Heart left ventricle (tissue), 16 donors: Measurements from ENCODE around the gene MGLL. TPM values are rescaled to one million over a fixed set of nuclear protein-coding genes. Genes with fewer than 3 reads are reported as not detected.
A peak's percentile ranks its signal among the peaks of the same experiment; 100 is the strongest.

Source experiments
- ATAC-seq, 4 donors: fragments of 200-7000 bp; cut with Tn5 transposase; one replicate each; pipeline ENCODE4 v1.9.1; 2020 to 2022; ENCODE audit warnings: moderate library complexity in 4 of 4, mild to moderate bottlenecking in 3 of 4, moderate number of reproducible peaks in 1 of 4
- DNase-seq, 5 donors: peaks; one replicate each; pipeline ENCODE4 v3.0.0-alpha.2; 2020
- H3K27ac ChIP-seq, 12 donors: fragments of 200-600 bp; sonication (generic) in 4 of 12; one replicate each; pipeline versions ENCODE4 v1.5.0 to v1.8.0; 2016 to 2022; ENCODE audit warnings: mild to moderate bottlenecking in 2 of 12
- H3K27me3 ChIP-seq, 9 donors: fragments of 200-600 bp; sonication (generic) in 2 of 9; one replicate each; pipeline versions ENCODE4 v1.5.1 to v1.8.0; 2016 to 2022; ENCODE audit warnings: mild to moderate bottlenecking in 3 of 9
- H3K36me3 ChIP-seq, 9 donors: fragments of 200-600 bp; sonication (generic) in 2 of 9; one replicate each; pipeline versions ENCODE4 v1.5.0 to v1.8.0; 2018 to 2022; ENCODE audit warnings: mild to moderate bottlenecking in 2 of 9
- H3K4me1 ChIP-seq, 12 donors: fragments of 200-600 bp; sonication (generic) in 4 of 12; one replicate each; pipeline versions ENCODE4 v1.5.0 to v1.8.0; 2016 to 2022; ENCODE audit warnings: mild to moderate bottlenecking in 3 of 12
- H3K4me3 ChIP-seq, 12 donors: fragments of 200-600 bp; sonication (generic) in 4 of 12; one replicate each; pipeline versions ENCODE4 v1.5.0 to v1.8.0; 2017 to 2022; ENCODE audit warnings: mild to moderate bottlenecking in 9 of 12, moderate library complexity in 4 of 12
- H3K9me3 ChIP-seq, 12 donors: fragments of 200-600 bp; sonication (generic) in 4 of 12; one replicate each; pipeline versions ENCODE4 v1.5.0 to v1.8.0; 2016 to 2022; ENCODE audit warnings: mild to moderate bottlenecking in 1 of 12
- CTCF ChIP-seq, 12 donors: fragments of 200-600 bp; sonication (generic) in 4 of 12; IDR thresholded peaks; one replicate each; pipeline versions ENCODE4 v1.5.0 to v1.8.0; 2018 to 2022; ENCODE audit warnings: antibody characterized with exemption in 12 of 12, mild to moderate bottlenecking in 5 of 12
- POLR2A ChIP-seq, 2 donors: fragments of 450-650 bp; IDR thresholded peaks; one replicate each; pipeline ENCODE4 v1.6.1; 2017; ENCODE audit warnings: antibody characterized with exemption in 2 of 2, mild to moderate bottlenecking in 2 of 2, moderate library complexity in 2 of 2
- WGBS, 4 donors: extraction: QIAGEN DNeasy Blood & Tissue Kit in 2 of 4; methylation state at CpG; one replicate each; pipeline versions ENCODE4 v1.1.5 to v1.1.7; 2013 to 2018; 5-methylcytosine and 5-hydroxymethylcytosine counted together
- intact Hi-C, 10 donors: fragments of 100-400 bp; cut with DNase I; formaldehyde crosslinking; loops; one replicate each; pipeline versions ENCODE4 v1.11.1 to v1.14.2; 2022
- polyA plus RNA-seq, 2 donors: library from polyadenylated mRNA; stranded (reverse); fragments of 200-250 nt; gene quantifications; one replicate each; pipeline ENCODE4 v1.2.3, GENCODE V29; 2013
- total RNA-seq, 9 donors: library from RNA; depleted of rRNA in 2 of 9; stranded (reverse); fragments of >200 nt in 2 of 9; fragmentation: NEBNext Ultra II Directional in 3 of 9; extraction: Animal tissue kit (Norgen Biotek cat#: 25700) in 3 of 9; gene quantifications; one replicate each; pipeline versions ENCODE4 v1.1.0 to v1.2.4, GENCODE V29; 2016 to 2023
- donor health status: ischemic (EF 13 %, LVEDD 7.1; RV severe dilation, severe dysfunction).
- donor health status: healthy with polysubstance abuse.
- donor health status: DM: no; HTN: yes; CAD: no.
- donor health status: DM: no; HTN: no; CAD: no.
- donor health status: ischemic (EF 25% LVEDD 6.9; RV normal size, moderate dysfunction).
- donor health status: ischemic (EF 25% LVEDD 5.7; RV mildly dilated, moderate dysfunction).
- donor health status: healthy.
- donor health status: DM: yes; HTN: yes; CAD: no.
- donor health status: ischemic (EF 35%, LVEDD 5.7; RV mildly dilated, moderate dysfunction).
- donor health status: nonischemic (EF 11% LVEDD 7.7; RV severe dilation, severe dysfunction).
- donor health status: DM: yes; HTN: yes; CAD: no.
- donor health status: PGD.
- donor health status: ischemic (EF 29% LVEDD 5.4; RV normal size, mild dysfunction).
- donor health status: nonischemic (EF 23%, LVEDD 6.1; RV moderate dilation, normal function).

Gene MGLL
- total and polyA plus RNA-seq, 11 donors: 38.5 to 119 (median 78.9) TPM

GRCh38 chr3:127751782-127752181 is 70.5 kb downstream of the MGLL start:
- H3K4me1 ChIP-seq: peaks cover 6 to 74% (median 49%) of the 10 kb centered on the region in 12 donors
- H3K36me3 ChIP-seq: peaks cover 0 to 18% (median 0%) of the 10 kb centered on the region in 9 donors
- no peaks in the 10 kb centered on the region for H3K9me3 ChIP-seq
- no peaks in the 10 kb centered on the region for H3K27me3 ChIP-seq
- DNase-seq (no peak), ATAC-seq (no peak)
- no peak overlapping the region for H3K4me3 ChIP-seq
- intact Hi-C loops: loop anchor here in 2 of 10 donors (5.0 to 10.0 kb wide), 2 partner anchors 63 to 71 kb away; partner anchors contain the start of gene MGLL (in 1 of the 2)
- TF ChIP-seq POLR2A (IDR thresholded peaks at IDR 0.05) (no peak), CTCF (IDR thresholded peaks at IDR 0.05) (no peak)
- WGBS, 4 donors: 89 to 91% (median 90%) methylated on average over 4 of the region's 4 CpGs
- peak overlapping the region in 1 of 12 donors; percentile 93 for H3K27ac ChIP-seq

GRCh38 chr3:127751163-127751621 is 71.1 kb downstream of the MGLL start:
- WGBS, 4 donors: 81 to 93% (median 88%) methylated on average over 6 to 8 of the region's 8 CpGs
- ATAC-seq: no peak
- DNase-seq: peak in 1 of 5 donors; percentile 14
- peak overlapping the region in 8 of 12 donors; percentile 14 to 93 (median 86) for H3K27ac ChIP-seq
- H3K9me3 ChIP-seq: no peaks in the 10 kb centered on the region
- peaks cover 0 to 18% (median 0%) of the 10 kb centered on the region in 9 donors for H3K36me3 ChIP-seq
- H3K27me3 ChIP-seq: no peaks in the 10 kb centered on the region
- peaks cover 6 to 79% (median 53%) of the 10 kb centered on the region in 12 donors for H3K4me1 ChIP-seq
- H3K4me3 ChIP-seq: no peak overlapping the region
- intact Hi-C loops: loop anchor here in 2 of 10 donors (5.0 to 10.0 kb wide), 2 partner anchors 64 to 71 kb away; partner anchors contain the start of gene MGLL (in 1 of the 2)
- TF ChIP-seq CTCF (IDR thresholded peaks at IDR 0.05) (no peak), POLR2A (IDR thresholded peaks at IDR 0.05) (no peak)

- H3K27me3 ChIP-seq: no peaks in the 10 kb centered on the region
- no peaks in the 10 kb centered on the region for H3K9me3 ChIP-seq
- ATAC-seq (no peak), DNase-seq (peak in 1 of 5 donors; percentile 23)
- TF ChIP-seq CTCF (IDR thresholded peaks at IDR 0.05): no peak
- TF ChIP-seq POLR2A (IDR thresholded peaks at IDR 0.05): no peak
- intact Hi-C loops: loop anchor here in 2 of 10 donors (5.0 to 10.0 kb wide), 2 partner anchors 64 to 72 kb away; partner anchors contain the start of gene MGLL (in 1 of the 2)
- peak overlapping the region; percentile 27 to 95 (median 86) for H3K27ac ChIP-seq
- H3K36me3 ChIP-seq: peaks cover 0 to 18% (median 0%) of the 10 kb centered on the region in 9 donors
- H3K4me1 ChIP-seq: peaks cover 6 to 74% (median 56%) of the 10 kb centered on the region in 12 donors
- 67 to 76% (median 74%) methylated on average over 12 of the region's 12 CpGs for WGBS, 4 donors
- H3K4me3 ChIP-seq: no peak overlapping the region
Measured at GRCh38 chr3:127750226-127751031, 71.9 kb downstream of the MGLL start.

GRCh38 chr3:127749787-127750225 is 72.5 kb downstream of the MGLL start:
- peaks cover 6 to 79% (median 62%) of the 10 kb centered on the region in 12 donors for H3K4me1 ChIP-seq
- no peak overlapping the region for H3K4me3 ChIP-seq
- no peak for ATAC-seq
- DNase-seq: peak in 1 of 5 donors; percentile 20
- WGBS, 4 donors: 85 to 91% (median 86%) methylated on average over 7 of the region's 7 CpGs
- no peaks in the 10 kb centered on the region for H3K27me3 ChIP-seq
- no peaks in the 10 kb centered on the region for H3K9me3 ChIP-seq
- H3K36me3 ChIP-seq: peaks cover 0 to 21% (median 0%) of the 10 kb centered on the region in 9 donors
- peak overlapping the region in 11 of 12 donors; percentile 52 to 95 (median 87) for H3K27ac ChIP-seq
- TF ChIP-seq CTCF (IDR thresholded peaks at IDR 0.05): peak in 6 of 12 donors; percentile 11 to 44 (median 20)
- TF ChIP-seq POLR2A (IDR thresholded peaks at IDR 0.05): no peak
- intact Hi-C loops: loop anchor here in 8 of 10 donors (2.0 to 10.0 kb wide), 6 partner anchors 48 to 73 kb away; partner anchors contain the start of gene MGLL (in 5 of the 8)
